UCSD-AML1 (cell line): ENCODE data around the gene RPP14.

Experiments used
- DNase-seq: peaks from one replicate; lab custom pipeline; 2025; ENCODE audit not compliant: unreplicated experiment; lab: John Stamatoyannopoulos, UW

RPP14 gene

DNA sequence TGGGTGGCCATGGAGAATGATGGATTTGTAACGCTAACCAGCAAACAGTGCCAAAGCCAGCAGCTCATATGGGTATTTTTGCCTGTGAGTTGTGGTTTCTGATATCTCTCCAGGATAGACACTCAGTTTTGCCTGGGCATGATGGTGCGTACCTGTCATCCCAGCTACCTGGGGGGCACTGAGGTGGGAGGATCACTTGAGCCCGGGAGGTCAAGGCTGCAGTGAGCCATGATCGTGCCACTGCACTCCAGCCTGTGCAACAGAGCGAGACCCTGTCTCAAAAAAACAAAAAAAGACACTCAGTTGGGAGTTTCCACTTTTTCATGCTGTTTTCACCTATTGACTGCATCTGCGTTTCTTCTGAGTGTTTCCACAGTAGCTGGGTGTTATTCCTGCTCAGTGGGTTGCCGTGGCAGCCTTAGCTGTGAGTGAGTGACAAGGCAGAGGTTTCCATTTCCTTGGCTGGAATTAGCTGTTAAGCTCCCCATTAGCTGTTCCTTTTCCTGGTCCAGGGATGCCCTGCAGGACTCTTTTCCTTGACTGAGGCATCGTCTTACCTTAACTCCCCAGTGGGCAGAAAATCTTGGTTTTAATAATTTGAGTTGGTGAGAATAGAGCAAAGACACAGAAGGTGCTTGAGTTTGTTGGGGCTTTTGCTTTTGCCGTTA is 14.2 kb upstream of the RPP14 start:
- no peak for DNase-seq

- no peak for DNase-seq
These were observed 13.2 kb upstream of the RPP14 start for GRCh38 chr3:58292866-58293265.

- DNase-seq, result no peak
These were observed 12.5 kb upstream of the RPP14 start for GRCh38 chr3:58293516-58293915.

GRCh38 chr3:58296269-58296668 is 9.8 kb upstream of the RPP14 start:
- no peak for DNase-seq

GRCh38 chr3:58296843-58297242 is 9.2 kb upstream of the RPP14 start:
- DNase-seq, result no peak

- DNase-seq, result no peak
These were observed 7.9 kb upstream of the RPP14 start for GRCh38 chr3:58298190-58298589.

- DNase-seq, result no peak
These were observed 7.0 kb upstream of the RPP14 start for GRCh38 chr3:58299075-58299474.

DNA sequence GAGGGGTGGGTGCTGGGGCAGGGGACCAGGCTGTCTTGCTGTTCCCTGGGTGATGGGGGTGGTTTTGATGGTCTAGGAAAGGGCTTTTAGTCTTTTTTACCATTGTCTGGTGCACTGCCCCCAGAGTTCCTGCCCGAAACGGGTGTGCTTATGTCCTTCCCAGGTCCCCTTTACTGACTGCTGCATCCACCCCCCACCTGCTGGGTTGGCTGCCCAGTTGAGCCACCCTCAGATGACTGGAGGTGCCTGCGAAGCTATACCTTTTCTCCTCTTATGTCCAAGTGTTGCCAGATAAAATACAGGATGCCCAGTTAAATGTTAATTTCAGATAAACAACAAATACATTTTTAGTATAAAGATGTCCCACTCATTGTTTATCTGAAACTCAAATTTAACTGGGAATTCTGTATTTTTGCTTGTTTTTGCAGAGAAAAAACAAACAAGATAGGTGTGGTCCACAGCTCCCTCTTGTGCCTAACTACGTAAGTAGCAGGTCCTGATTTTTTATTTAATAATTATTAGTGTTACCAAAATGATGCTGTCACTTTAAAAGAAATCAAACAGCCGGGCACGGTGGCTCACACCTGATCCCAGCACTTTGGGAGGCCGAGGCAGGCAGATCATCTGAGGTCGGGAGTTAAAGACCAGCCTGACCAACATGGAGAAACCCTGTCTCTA is 6.1 kb upstream of the RPP14 start:
- DNase-seq, result no peak

GRCh38 chr3:58307639-58308215 is 1.7 kb downstream of the RPP14 start:
- DNase-seq, result no peak

- DNase-seq, result no peak
These were observed 2.7 kb downstream of the RPP14 start for GRCh38 chr3:58308728-58309127.

- no peak for DNase-seq
These were observed 11.8 kb downstream of the RPP14 start for GRCh38 chr3:58317811-58318210.

- no peak for DNase-seq
These were observed 15.7 kb downstream of the RPP14 start for GRCh38 chr3:58321791-58322190.

GRCh38 chr3:58322793-58323192 is 16.7 kb downstream of the RPP14 start:
- no peak for DNase-seq

GRCh38 chr3:58323529-58324390 is 17.7 kb downstream of the RPP14 start:
- no peak for DNase-seq

DNA sequence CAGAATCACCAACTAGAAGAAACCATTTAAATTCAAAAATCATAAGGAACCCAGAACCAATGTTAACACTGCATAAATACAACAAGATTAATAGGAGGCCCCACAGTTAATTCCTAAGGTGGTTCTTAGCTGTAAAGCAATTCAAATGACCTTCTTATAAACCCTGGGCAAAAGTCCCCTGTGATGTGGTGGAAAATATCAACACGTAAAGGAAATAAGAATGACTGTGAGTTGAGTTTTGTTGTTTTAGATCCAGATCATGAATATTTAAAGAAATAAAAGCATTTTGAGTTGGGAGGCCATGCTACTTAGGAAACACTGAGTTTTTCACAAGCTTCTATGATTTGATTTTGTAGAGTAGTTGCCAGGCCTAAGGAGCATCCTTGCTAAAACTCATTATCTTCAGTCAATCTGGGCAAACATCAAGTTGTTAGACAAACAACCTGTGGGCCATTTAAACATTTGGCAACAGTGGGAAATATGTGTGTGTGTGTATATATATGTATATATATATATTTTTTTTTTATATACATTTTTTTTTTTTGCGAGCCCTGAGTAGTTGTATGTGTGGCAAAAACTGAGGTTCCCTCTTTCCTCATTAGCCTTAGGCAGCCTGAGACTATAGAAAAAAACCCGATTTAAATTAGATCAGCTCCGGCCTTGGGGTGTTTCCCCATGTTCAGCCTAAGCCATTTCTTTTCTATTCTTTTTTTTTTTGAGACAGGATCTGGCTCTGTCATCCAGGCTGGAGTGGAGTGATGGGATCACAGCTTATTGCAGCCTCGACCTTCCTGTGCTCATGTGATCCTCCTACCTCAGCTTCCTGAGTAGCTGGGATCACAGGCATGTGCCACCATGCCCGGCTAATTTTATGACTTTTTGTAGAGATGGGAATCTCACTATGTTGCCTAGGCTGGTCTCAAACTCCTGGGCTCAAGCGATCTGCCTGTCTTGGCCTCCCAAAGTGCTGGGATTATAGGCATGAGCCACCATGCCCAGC is 18.6 kb downstream of the RPP14 start:
- DNase-seq, result no peak

GRCh38 chr3:58325525-58325992 is 19.5 kb downstream of the RPP14 start:
- no peak for DNase-seq

DNA sequence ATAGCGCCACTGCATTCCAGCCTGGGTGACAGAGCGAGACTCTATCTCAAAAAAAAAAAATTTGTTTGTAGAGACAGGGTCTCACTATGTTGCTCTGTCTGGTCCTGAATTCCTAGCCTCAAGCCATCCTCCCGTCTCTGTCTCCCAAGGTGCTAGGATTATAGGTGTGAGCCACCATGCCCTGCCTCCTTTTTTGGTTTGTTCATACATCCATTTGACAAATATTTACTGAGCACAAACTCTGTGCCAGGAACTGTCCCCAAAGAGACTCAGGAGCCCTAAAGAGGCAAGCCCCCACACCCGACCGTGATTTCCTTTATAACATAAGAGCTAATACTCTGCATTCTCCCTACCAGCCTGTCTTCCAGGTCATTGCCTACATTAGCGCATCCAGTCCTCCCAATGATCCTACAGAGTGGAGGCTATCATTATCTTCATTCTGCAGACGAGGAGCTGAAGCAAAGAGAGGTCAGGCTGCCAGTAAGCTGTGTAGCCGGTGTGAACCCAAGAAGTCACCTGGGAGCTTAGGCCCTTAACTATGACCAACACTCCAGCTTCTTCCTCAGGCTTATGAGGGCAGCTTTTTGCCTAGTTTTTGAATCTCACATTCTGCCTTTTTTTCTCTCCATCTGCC is 20.3 kb downstream of the RPP14 start:
- no peak for DNase-seq

GRCh38 chr3:58329150-58329921 is 23.3 kb downstream of the RPP14 start:
- no peak for DNase-seq

GRCh38 chr3:58329922-58330413 is 23.9 kb downstream of the RPP14 start:
- DNase-seq, result no peak
